HFFc6 (cell line): ENCODE measurements around the gene RELN. TPM values are rescaled to one million over a fixed set of nuclear protein-coding genes. Genes with fewer than 3 reads are reported as not detected.
"Not testable (repeated sequence)": the region's sequence is repeated elsewhere in the genome, so short reads cannot be mapped to it uniquely, and the experiment has no call there.

Source experiments
- DNase-seq: peaks from one replicate; pipeline ENCODE4 v3.0.0-alpha.2; 2018
- H3K27ac Mint-ChIP-seq: 2 replicates; pipeline ENCODE4 v1.8.0; 2020; ENCODE audit warnings: mild to moderate bottlenecking, mixed read lengths
- H3K27me3 Mint-ChIP-seq: 2 replicates; pipeline ENCODE4 v1.8.0; 2021; ENCODE audit warnings: mild to moderate bottlenecking, moderate library complexity, mixed read lengths; ENCODE audit not compliant: insufficient read depth
- H3K36me3 Mint-ChIP-seq: 2 replicates; pipeline ENCODE4 v1.8.0; 2021; ENCODE audit warnings: low read depth, mixed read lengths
- H3K4me1 Mint-ChIP-seq: 2 replicates; pipeline ENCODE4 v1.8.0; 2020; ENCODE audit warnings: low read depth, mixed read lengths
- H3K4me3 Mint-ChIP-seq: 2 replicates; pipeline ENCODE4 v1.8.0; 2020; ENCODE audit warnings: mild to moderate bottlenecking, moderate library complexity, mixed read lengths
- H3K9me3 Mint-ChIP-seq: 2 replicates; pipeline ENCODE4 v1.8.0; 2020; ENCODE audit warnings: mild to moderate bottlenecking, mixed read lengths
- total RNA-seq, 6 experiments: library from RNA; stranded (reverse); fragmentation: NEBNext Ultra II Directional; extraction: Animal tissue kit (Norgen Biotek cat#: 25700); gene quantifications; 2 replicates in 1 of 6; 3 replicates in 5 of 6; pipeline ENCODE4 v1.2.3, GENCODE V29; 2021
- TF ChIP-seq, protein P1 (sequence below): fragments of 200-600 bp; sonication (generic); IDR thresholded peaks from 2 replicates; pipeline ENCODE4 v1.5.0; 2021; ENCODE audit warnings: antibody characterized with exemption, mild to moderate bottlenecking

The RELN gene
- total RNA-seq, 6 experiments from 2014 or later: 0.02 to 0.24 (median 0.03) TPM

DNA sequence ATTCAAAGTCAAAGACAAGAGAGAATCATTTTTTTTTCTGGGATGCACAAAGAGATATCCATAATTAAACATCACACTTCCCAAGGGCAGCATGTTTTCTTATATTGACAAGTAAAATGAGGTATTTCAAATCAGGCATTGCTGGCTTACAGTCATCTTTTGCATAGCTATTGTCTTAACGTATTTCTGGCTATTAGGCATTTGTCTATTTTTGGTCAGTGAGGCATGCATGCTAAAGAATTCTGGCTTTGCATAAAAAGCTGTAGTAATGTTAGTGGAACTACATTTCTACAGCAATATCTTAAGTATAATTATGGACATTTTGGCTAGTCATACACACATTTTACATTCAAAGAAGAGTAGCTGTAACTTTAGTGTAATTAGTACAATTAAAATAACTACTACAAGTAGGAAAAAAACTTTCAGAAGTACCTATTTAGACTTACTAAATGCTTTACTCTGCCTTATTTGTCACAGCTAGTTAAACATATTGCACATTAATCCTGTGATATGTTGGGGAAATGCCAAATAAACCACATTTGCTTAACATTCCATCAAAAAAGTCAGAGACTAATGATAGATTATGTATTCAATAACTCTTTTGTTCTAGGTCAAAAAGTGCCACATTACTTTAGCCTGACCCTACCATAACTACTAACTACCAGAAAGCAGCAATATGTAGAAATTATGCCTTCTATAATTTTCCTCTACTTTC, 76.4 kb downstream of the RELN start:
- Mint-ChIP-seq H3K9me3 (no peaks in the 10 kb centered on the region), H3K27ac (no peak overlapping the region), H3K36me3 (no peaks in the 10 kb centered on the region), H3K4me3 (no peak overlapping the region), H3K27me3 (no peaks in the 10 kb centered on the region; the same call in none of the 2 replicates), H3K4me1 (no peaks in the 10 kb centered on the region)
- no peak for DNase-seq
- TF ChIP-seq, protein P1, sequence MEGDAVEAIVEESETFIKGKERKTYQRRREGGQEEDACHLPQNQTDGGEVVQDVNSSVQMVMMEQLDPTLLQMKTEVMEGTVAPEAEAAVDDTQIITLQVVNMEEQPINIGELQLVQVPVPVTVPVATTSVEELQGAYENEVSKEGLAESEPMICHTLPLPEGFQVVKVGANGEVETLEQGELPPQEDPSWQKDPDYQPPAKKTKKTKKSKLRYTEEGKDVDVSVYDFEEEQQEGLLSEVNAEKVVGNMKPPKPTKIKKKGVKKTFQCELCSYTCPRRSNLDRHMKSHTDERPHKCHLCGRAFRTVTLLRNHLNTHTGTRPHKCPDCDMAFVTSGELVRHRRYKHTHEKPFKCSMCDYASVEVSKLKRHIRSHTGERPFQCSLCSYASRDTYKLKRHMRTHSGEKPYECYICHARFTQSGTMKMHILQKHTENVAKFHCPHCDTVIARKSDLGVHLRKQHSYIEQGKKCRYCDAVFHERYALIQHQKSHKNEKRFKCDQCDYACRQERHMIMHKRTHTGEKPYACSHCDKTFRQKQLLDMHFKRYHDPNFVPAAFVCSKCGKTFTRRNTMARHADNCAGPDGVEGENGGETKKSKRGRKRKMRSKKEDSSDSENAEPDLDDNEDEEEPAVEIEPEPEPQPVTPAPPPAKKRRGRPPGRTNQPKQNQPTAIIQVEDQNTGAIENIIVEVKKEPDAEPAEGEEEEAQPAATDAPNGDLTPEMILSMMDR: no peak

GRCh38 chr7:103911015-103911414, 78.4 kb downstream of the RELN start:
- not testable (repeated sequence) for H3K9me3 Mint-ChIP-seq, H3K27me3 Mint-ChIP-seq, H3K4me3 Mint-ChIP-seq, H3K36me3 Mint-ChIP-seq, H3K4me1 Mint-ChIP-seq, H3K27ac Mint-ChIP-seq, DNase-seq

DNA sequence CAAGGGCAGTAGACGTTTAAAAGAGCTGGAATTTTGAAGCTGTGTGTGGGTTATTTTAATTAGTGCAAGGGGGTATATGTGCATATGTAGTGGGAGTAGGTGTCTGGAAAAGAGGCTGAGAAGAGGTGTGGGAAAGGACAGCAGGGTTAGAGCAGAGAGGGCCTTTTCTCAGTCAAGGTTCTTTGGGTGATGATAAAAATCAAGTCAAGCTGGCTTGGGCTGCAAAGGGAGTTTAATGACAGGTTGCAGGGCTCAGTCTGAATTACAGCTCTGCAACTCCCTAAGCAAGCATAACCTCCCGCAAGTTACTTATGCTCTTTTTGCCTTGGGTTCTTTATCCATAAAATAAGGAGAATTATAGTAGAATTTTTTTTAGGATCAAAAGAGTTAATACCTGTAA, 83.5 kb downstream of the RELN start:
- DNase-seq: no peak
- no peaks in the 10 kb centered on the region for H3K4me1 Mint-ChIP-seq
- H3K27ac Mint-ChIP-seq: no peak overlapping the region
- H3K9me3 Mint-ChIP-seq: no peaks in the 10 kb centered on the region
- H3K4me3 Mint-ChIP-seq: no peak overlapping the region
- no peaks in the 10 kb centered on the region for H3K36me3 Mint-ChIP-seq
- H3K27me3 Mint-ChIP-seq: peaks cover 2% of the 10 kb centered on the region; the same call in 1 of the 2 replicates
- TF ChIP-seq, protein P1: no peak

DNA sequence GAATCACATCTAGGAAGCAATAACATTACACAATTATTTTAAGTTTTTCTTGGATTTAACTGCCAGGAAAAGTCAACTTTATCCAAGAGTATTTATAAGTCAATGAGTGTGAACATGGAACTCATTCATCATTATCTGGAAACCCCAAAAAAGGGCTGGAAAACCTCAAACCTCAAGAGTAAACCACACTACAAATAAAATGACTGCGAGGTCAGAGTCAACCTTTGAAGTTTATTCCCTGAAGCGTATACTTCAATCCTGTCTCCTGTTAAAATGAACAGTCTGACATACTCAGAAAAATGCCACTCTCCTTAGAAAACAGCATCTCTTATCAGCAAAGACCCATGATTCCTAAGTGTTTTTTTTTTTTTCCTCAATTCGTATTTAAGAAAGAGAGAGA, 86.5 kb downstream of the RELN start:
- Mint-ChIP-seq H3K27ac (no peak overlapping the region), H3K4me3 (no peak overlapping the region), H3K36me3 (no peaks in the 10 kb centered on the region), H3K4me1 (no peaks in the 10 kb centered on the region), H3K9me3 (peaks cover 4% of the 10 kb centered on the region; the same call in 1 of the 2 replicates), H3K27me3 (peaks cover 2% of the 10 kb centered on the region)
- no peak for DNase-seq
- TF ChIP-seq, protein P1: no peak

- H3K4me3 Mint-ChIP-seq, H3K27ac Mint-ChIP-seq, DNase-seq, H3K9me3 Mint-ChIP-seq, H3K4me1 Mint-ChIP-seq, H3K36me3 Mint-ChIP-seq, H3K27me3 Mint-ChIP-seq: not testable (repeated sequence)
Measured at GRCh38 chr7:103896826-103897225, 92.6 kb downstream of the RELN start.

DNA sequence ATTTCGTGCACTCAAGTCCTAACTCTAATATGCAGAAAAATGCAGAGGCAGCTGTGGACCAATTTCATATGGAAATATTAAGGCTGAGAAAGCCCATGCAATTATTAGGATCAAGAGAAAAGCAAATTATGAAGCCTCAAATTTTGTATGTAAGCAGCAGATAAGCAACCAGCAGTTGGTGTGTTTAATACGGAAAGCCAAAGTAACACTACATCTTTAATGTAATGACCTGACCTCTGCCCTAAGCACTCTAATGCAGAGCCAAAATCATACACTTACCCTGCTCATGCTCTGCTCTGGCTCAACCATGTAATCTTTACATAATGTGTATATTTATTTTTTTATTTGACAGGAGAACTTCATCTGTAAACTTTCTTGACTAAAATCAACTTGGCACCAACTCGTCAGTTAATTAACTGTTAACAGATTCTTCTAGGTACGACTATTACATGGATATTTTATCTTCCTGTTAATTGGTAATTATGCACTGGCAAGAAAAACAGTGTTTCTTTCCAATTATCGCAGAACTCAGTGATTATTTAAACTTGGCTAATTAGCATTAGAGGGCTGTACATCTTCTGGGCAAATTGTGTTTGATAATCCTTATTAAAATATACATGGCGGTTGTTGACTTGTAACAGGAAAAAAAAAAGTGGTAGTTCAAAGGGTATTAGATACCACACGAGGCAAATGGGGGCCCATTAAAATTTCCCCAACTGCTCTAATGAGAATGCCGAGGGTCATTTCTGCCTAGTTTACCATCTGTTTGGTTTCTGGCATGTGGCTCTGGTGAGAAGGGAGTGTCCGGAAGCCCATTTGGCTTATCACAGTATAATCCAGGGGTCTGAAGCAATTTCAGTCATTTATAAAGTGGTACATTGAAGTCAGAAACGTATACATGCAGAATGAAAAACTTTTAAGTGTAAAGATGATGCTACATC, 94.5 kb downstream of the RELN start:
- TF ChIP-seq, protein P1: no peak
- H3K27ac Mint-ChIP-seq: no peak overlapping the region

More for the DNA sequence above, 94.5 kb downstream of the RELN start:
- no peak for DNase-seq
- Mint-ChIP-seq H3K9me3 (peaks cover 4% of the 10 kb centered on the region; the same call in 1 of the 2 replicates), H3K36me3 (no peaks in the 10 kb centered on the region), H3K27me3 (no peaks in the 10 kb centered on the region; the same call in none of the 2 replicates), H3K4me1 (no peaks in the 10 kb centered on the region), H3K4me3 (no peak overlapping the region)
